ACHN (cell line): ENCODE data around the gene NACA.
"Not testable (repeated sequence)": the region's sequence is repeated elsewhere in the genome, so short reads cannot be mapped to it uniquely, and the experiment has no call there.

Experiments
- DNase-seq: peaks from one replicate; pipeline ENCODE4 v3.0.0-alpha.2; 2015
- in situ Hi-C: cut with HindIII; loops from 2 replicates; pipeline ENCODE4 v1.10.0; 2017; ENCODE audit warnings: low sequenced_read_pairs, low pct_ligation_motif_present, low pct_unique_long_range_greater_than_20kb

Gene NACA

DNA sequence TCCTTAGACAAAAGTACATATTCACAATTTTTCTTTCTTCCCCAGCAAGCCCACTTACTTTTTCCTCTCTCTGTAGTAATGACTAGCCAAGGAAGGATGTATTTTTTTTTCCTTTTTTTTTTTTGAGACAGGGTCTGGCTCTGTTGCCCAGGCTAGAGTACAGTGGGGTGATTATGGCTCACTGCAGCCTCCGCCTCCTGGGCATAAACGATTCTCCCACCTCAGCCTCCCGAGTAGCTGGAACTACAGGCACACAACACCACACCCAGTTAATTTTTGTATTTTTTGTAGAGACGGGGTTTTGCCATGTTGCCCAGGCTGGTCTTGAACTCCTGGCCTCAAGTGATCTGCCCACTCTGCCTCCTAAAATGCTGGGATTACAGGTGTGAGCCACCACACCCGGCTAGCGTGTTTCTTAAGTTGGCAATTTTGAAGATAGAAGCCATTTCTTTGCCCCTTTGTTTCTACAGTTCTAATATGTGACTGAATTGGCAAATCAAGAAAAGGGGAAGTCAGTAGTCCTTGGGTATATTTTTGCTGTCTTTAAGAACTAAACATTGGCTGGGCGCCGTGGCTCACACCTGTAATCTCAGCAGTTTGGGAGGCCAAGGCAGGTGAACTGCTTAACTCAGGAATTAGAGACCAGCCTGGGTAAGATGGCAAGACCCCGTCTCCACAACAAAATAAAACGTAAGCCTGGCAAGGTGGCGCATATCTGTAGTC, 3.2 kb upstream of the NACA start:
- no peak for DNase-seq
- in situ Hi-C loops, result no loop called here

DNA sequence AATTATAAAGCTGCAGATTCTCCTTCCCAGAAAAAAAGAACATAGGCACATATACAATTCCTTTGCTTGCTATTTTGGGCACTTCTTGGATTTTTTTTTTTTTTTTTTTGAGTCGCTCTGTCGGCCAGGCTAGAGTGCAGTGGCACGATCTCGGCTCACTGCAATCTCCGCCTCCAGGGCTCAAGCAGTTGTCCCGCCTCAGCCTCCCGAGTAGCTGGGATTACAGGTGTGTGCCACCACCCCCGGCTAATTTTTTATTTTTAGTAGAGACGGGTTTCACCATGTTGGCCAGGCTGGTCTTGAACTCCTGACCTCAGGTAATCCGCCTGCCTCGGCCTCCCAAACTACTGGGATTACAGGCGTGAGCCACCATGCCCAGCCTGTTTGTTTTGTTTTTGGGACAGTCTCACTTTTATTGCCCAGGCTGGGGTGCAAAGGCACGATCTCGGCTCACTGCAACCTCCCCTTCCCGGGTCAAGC, 1.1 kb upstream of the NACA start:
- DNase-seq, in situ Hi-C loops: not testable (repeated sequence)

DNA sequence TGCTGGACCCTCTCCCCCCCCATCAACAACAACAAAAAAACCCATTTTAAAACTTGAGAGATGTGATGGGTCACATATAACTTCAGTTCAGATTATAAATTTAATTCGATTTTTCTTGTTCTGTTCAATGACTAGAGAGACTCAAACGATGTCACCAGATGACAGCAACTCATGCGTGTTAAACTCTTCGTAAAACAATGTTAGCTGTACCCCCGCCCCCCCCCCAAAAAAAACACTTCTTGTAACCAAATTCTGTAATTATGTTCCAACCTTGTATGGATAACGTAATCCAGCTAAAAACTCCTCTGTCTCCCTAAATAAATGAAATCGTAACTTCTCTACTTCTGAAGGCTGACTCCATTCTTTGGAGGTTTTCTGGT, 614 bp upstream of the NACA start:
- DNase-seq, result no peak
- in situ Hi-C loops, result no loop called here

DNA sequence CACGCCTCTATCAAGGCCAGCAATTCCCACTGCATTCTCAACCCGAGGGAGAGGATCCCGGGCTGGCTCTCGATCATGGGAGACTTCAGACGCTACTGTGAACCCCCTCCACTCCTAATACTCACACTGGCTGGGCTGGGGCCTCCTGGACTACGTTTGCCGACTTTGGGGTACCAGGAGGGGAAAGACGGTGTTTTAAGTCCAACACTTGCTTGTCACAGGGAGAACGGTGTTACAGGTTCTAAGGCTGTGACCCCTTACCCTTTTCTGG, 463 bp downstream of the NACA start:
- in situ Hi-C loops, result no loop called here

DNA sequence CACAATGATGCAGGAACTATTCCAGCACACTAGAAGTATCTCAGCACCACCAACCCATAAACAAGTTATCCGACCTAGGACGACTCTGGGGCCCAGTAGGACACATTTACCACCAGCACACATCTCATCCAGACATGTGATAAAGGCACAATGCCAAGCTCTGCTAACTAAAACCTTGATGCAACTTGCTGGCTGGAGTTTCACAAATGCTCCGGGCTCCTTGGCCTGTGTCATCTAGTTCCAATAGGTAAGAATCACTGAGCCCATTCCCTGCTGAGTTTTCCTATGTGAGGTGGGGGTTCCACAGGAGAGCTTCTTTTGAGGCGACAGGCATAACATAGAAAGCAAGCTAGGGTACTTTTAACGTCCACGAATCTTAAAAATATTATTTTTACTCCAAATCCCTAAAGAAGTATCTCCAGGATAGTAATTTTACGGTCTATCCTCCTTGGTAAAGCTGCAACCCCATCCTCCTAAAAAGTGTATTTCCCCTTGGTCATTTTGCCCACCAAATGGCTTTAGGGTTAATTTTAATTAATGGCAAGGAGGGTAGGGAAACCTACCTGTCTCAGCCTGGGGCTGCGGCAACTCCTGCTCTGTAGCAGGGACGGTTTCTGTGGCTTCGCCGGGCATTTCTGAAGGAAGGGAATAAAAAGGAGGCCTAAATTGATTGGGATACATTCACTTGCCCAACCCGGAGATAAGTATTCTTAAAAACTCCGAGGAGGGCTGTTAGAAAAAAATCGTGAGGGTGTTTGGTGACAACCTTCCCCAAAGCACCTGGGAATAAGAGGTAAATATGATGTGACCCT, 1.0 kb downstream of the NACA start:
- peak; percentile 57 for DNase-seq

More for the DNA sequence above, 463 bp downstream of the NACA start:
- peak; percentile 24 for DNase-seq

DNA sequence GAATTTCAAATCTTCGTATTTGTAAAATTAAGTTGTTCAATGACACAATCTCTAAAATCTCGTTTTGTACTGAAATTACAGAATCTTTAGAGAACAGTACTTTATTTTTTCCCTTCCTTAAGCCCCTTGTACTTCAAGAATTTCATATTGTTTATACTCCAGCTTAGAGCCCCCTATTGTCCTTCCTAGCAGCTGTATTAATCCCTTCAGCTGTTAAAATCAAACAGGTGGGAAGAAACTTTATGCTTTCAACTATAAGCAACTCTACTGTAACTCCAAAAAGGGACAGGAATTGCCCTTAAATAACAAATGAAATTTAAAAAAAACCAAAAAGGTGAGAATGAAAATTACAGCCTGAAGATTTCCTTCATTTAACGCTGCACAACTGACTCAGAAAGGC, 1.7 kb downstream of the NACA start:
- DNase-seq, result no peak
- in situ Hi-C loops, result no loop called here

More for the DNA sequence above, 1.0 kb downstream of the NACA start:
- in situ Hi-C loops, result no loop called here

DNA sequence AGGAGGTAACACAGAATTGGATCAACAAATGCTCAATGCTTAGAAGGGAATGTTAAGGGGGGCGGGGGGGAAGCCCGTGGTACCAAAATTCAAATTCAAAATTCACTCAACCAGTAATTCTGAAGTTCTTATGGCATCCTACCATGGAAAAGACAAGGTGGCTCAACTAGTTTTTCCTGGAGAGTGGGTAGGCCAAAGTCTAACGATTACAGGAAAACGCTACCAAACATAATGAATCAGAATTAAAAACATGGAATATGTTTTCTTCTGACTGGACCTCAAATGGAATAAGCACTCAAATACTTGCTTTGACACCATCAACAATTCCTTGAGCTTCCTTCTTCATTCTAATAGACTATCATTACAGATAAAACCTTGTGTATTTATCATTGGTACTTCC, 2.3 kb downstream of the NACA start:
- no peak for DNase-seq
- in situ Hi-C loops, result no loop called here

DNA sequence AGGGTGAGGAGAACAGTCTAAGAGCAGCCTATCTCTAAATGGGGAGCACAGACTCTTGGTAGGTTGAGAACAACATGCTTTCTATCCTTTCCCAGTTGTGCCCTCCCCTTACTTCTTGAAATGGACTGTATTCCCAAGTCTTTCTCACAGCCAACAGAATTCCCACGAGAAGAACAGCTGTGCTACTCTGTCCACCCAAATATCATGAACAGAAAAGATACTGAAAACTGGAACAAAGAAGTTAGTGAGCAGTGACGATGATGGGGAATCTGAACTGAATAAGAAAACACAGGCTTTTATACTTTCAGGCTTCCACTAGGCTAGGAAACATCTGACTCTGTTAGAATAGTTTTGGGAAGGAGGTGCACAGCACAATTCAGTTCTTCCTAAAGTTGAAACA, 3.4 kb downstream of the NACA start:
- no peak for DNase-seq

DNA sequence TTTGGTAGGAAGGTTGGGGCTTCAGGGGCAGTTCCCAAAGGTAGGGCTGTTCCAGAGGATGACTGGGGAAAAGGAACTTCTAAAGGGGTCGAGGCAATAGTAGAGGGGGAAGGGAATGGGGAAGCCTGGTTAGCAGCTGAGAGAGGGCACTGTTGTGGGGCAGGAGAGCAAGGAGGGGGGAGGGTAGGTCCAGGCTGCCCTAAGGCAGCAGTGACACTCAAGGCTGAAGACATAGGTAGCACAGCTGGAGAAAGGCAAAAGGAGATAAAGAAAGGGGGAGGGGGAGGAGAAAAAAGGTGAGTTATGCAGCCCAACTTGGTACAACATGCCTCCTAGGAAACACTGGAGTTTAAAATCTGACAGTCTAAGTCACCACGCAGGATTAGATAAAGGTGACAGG, 3.9 kb downstream of the NACA start:
- in situ Hi-C loops, result no loop called here
- DNase-seq, result no peak

More for the DNA sequence above, 3.4 kb downstream of the NACA start:
- in situ Hi-C loops, result no loop called here

DNA sequence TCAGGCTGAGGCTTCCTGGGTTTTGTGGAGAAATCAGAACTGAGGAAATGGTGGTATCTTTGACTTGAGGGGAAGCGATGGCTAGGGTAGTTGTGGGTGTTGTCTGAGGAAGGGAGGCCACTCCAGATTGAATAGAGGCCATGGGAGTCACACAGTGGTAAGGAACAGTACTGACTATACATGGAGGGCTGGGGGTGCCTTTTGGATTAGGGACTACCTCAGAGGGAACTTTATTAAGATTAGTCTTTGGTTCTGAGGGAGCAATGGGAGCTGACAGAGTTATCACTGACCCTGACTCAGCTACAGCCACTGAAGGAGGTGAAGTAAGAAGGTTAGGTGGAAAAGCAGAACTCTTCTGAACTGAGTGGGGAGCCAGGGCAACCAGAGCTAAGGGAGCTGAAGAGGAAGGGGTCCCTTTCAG, 4.4 kb downstream of the NACA start:
- DNase-seq, result no peak
- in situ Hi-C loops, result no loop called here

DNA sequence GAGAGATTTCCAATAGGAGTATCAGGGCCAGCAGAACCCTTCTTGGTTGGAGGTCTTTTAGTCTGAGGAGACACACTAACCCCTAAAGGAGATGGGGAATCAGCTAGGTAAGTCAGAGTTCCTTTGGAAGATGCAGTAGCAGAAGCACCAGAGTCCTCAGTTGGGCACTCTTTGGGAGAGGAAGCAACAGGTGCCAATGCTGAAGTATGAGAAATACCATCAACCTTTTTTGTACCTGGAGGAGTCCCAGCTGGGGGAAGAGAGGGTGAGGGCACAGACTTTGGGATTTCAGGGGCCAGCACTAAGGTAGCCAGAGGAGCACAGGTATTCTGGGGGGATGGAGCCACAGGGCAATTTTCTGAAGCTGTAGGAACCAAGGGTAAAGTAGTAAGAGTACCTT, 6.0 kb downstream of the NACA start:
- no peak for DNase-seq
- in situ Hi-C loops, result no loop called here

DNA sequence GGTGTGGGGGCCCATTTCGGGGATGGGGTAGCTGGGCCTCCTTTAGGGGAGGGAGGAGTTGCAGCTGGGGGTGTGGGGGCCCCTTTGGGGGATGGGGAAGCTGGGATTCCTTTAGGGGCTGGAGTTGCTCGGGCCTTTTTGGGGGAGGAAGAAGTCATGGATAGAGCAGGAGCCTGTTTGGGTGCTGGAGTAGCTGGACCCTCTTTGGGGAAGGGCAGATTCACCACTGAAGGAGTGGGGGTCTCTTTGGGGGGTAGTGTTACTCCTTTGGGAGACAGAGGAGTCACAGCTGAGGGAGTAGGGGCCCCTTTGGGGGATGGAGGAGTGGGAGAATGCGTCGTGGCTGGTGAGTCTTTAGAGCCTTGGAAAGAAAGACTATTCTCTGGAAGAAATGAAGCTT, 6.5 kb downstream of the NACA start:
- in situ Hi-C loops, result no loop called here
- DNase-seq, result no peak

DNA sequence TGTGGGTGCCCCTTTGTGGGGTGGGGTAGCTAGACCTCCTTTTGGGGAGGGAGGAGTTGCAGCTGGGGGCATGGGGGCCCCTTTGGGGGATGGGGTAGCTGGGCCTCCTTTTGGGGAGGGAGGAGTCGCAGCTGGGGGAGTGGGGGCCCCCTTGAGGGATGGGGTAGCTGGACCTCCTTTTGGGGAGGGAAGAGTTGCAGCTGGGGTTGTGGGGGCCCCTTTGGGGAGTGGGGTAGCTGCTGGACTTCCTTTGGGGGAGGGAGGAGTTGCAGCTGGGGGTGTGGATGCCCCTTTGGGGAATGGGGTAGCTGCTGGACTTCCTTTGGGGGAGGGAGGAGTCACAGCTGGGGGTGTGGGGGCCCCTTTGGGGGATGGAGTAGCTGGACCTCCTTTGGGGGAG, 7.0 kb downstream of the NACA start:
- DNase-seq, result no peak
- in situ Hi-C loops, result no loop called here

DNA sequence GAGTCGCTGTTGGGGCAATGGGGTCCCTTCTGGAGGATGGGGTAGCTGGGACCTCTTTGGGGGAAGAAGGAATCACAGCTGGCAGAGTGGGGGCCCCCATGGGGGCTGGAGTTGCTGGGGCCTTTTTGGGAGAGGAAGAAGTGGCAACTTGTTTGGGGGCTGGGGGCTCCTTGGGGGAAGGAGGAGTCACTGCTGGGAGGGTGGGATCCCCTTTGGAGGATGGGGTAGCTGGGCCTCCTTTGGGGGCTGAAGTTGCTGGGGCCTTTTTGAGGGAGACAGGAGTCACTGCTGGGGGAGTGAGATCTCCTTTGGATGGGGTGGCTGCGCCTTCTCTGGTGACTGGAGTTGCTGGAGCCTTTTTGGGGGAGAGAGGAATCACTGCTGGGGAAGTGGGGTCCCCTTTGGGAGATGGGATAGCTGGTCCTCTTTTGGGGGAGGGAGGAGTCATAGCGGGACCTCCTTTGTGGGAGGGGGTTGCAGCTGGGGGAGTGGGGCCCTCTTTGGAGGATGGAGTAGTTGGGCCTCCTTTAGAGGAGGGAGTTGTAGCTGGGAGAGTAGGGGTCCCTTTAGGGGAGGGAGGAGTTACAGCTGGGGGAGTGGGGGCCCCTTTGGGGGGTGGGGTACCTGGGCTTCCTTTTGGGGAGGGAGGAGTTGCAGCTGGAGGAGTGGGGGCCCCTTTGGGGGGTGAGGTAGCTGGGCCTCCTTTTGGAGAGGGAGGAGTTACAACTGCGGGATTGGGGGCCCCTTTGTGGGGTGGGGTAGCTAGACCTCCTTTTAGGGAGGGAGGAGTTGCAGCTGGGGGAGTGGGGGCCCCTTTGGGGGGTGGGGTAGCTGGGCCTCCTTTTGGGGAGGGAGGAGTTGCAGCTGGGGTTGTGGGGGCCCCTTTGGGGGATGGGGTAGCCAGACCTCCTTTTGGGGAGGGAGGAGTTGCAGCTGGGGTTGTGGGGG, 7.9 kb downstream of the NACA start:
- in situ Hi-C loops, result no loop called here
- no peak for DNase-seq

DNA sequence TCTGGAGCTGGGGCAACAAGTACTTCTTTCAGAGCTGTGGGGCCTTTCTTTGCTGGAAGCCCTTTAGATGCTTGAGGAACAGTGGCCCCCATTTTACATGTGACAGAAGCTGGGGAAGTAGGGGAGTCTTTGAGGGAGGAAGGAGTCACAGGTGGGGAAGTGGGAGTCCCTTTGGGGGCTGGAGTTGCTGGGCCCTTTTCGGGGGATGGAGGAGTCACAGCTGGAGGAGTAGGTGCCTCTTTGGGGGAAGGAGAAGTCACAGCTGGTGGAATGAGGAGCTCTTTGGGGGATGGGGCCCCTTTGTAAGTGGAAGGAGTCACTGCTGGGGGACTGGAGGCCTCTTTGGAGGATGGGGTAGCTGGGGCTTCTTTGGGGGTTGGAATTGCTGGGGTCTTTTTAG, 8.6 kb downstream of the NACA start:
- in situ Hi-C loops, result no loop called here

DNA sequence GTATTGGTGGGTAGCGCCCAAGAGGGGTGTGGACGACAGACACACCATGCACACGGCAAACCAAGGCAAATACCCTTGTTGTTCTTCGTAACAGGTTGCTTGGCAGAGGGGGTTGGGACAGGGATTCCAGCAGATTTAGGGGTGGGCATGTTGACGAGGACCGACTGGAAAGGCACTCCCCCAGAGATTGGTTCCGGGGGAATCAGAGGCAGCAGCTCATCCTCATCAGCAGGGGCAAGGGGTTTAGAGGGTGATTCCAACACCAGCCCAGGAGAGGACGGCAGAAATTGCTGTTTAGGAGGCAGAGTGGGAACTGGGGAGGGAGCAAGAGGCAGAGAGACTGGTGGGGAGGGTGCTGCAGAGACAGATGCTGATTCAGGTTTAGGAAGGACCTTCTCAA, 9.3 kb downstream of the NACA start:
- DNase-seq, result no peak
- in situ Hi-C loops, result no loop called here

More for the DNA sequence above, 8.6 kb downstream of the NACA start:
- DNase-seq, result no peak

DNA sequence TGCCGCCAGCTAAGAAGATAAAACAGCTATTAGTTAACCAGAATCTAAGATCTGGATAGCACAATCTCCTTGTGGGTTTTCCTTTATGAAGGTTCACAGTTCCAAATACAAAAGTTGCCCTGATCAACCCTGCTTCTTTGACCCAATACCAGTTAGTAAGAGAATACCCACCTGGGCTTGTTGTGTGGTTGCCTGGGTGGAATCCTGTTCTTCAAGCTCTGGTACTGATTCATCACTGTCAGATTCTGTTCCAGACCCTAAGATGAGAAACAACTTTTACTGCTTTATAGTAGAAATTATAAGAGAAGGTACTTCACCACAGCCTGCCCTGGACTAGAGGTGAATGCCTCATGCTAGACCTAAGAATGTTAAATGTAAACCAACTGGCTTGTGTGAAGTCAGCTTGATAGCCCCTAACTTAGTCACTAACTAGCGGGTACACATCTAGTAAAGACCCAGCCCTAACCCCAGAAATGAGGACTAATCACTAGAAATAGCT, 10.6 kb downstream of the NACA start:
- in situ Hi-C loops, result no loop called here
- DNase-seq, result no peak

DNA sequence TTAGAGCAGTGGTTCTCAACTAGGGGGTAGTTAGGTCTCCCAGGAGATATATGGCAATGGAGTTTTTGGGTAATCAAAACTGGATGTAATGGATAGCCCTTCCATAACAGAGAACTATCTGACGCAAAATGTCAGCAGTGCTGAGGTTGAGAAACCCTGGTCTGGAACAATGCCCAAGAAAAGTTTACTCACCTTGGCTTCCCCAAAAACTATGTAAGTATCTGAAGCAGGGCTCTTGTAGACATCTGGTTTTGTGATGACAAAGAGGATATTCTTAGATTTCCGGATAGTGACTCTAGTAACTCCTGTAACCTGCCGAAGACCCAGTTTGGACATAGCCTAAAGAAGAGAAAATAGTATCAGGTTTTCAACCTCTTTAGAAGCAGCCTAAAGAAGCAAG, 11.8 kb downstream of the NACA start:
- no peak for DNase-seq
- in situ Hi-C loops, result no loop called here
